ENCODE data around the gene RAB14.

RAB14 gene

DNA sequence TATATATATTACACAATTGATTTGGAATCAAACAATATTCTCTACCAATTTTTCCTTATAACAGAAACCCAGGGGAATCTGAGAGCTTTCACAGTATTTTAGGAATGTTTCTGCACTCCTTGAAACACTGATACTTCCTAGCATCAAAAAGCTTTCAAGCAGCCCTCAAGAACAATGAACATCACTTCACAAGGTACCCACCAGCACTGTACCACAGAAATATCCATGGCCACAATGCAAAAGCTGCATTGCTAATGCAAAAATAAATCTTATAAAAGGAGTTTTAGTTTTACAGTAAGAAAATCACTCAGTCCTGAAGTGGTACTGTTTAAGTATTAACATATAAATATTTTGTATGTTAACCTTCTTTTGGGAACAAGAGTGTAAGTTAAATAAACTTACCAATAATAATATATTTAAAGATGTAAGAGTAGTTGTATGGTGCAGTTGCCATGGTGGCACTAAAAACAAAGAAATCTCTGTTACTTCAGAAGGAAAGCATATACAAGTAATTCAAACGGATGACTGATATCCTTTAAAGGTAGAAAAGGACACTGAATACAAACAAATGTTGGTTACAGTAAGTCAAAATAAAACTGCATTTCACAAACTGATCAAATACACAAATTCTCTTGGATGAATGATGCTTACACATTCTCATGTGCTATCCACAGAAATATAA is 8.6 kb downstream of the RAB14 start:
- no peak overlapping the region for H3K4me3 ChIP-seq (ENCODE audit: low read length)
- H3K4me1 ChIP-seq (ENCODE audit: control insufficient read depth, insufficient read depth, low read length) = no peaks in the 10 kb centered on the region
- WGBS (ENCODE audit: insufficient coverage, insufficient read length) = no CpG with 5 or more reads among the region's 1 CpG
- no peaks in the 10 kb centered on the region for H3K36me3 ChIP-seq (ENCODE audit: control insufficient read depth, insufficient read depth, low read length)
- no peaks in the 10 kb centered on the region for H3K27me3 ChIP-seq (ENCODE audit: control insufficient read depth, insufficient read depth, low read length)
- H3K27ac ChIP-seq (ENCODE audit: low read length) = no peak overlapping the region
- DNase-seq (ENCODE audit: low read depth, low spot score) = no peak
- no peaks in the 10 kb centered on the region for H3K9me3 ChIP-seq (ENCODE audit: control insufficient read depth, insufficient read depth, low read length)

DNA sequence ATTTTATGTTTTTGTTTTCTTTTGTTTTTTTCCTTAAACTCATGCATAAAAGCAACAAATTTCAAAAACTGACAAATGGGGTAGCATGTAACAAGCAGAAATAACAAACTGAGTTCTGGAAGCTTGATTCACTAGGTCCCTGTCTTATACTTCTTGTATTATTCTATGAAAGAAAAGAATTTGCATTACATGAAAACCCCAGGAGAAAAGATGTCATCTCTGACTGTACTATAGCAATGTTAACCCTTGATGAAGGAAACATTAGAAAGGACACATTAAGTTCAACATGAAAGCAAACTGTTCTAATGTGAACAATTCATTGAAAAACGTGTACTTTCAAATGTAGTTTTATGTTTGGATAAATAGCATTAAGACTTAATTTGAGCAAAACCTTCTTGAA is 9.2 kb downstream of the RAB14 start:
- Histone ChIP-seq H3K9me3 (ENCODE audit: control insufficient read depth, insufficient read depth, low read length) (no peaks in the 10 kb centered on the region), H3K27me3 (ENCODE audit: control insufficient read depth, insufficient read depth, low read length) (no peaks in the 10 kb centered on the region), H3K27ac (ENCODE audit: low read length) (no peak overlapping the region), H3K36me3 (ENCODE audit: control insufficient read depth, insufficient read depth, low read length) (no peaks in the 10 kb centered on the region), H3K4me3 (ENCODE audit: low read length) (no peak overlapping the region), H3K4me1 (ENCODE audit: control insufficient read depth, insufficient read depth, low read length) (no peaks in the 10 kb centered on the region)
- no CpG with 5 or more reads among the region's 1 CpG for WGBS (ENCODE audit: insufficient coverage, insufficient read length)
- DNase-seq (ENCODE audit: low read depth, low spot score) = no peak

DNA sequence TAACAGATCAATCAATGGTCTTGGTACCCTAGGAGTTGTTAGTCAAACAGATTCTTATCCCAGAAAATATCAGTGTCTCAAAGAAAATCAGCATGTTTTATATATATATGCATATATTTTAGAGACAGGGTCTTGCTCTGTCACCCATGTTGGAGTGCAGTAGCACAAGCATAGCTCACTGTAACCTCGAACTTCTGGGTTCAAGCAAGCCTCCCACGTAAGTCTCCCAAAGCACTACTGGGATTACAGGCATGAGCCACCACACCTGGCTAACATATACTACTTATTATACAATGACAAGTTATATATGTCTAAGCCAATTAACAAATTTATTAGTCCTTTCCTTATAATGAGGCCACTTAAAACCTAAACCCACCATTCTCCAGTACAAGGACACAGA is 10.4 kb downstream of the RAB14 start:
- H3K27me3 ChIP-seq (ENCODE audit: control insufficient read depth, insufficient read depth, low read length) = no peaks in the 10 kb centered on the region
- WGBS (ENCODE audit: insufficient coverage, insufficient read length) = no CpG with 5 or more reads among the region's 2 CpGs
- no peaks in the 10 kb centered on the region for H3K36me3 ChIP-seq (ENCODE audit: control insufficient read depth, insufficient read depth, low read length)
- no peaks in the 10 kb centered on the region for H3K9me3 ChIP-seq (ENCODE audit: control insufficient read depth, insufficient read depth, low read length)
- no peak overlapping the region for H3K27ac ChIP-seq (ENCODE audit: low read length)
- H3K4me3 ChIP-seq (ENCODE audit: low read length) = no peak overlapping the region
- no peaks in the 10 kb centered on the region for H3K4me1 ChIP-seq (ENCODE audit: control insufficient read depth, insufficient read depth, low read length)
- no peak for DNase-seq (ENCODE audit: low read depth, low spot score)

GRCh38 chr9:121189660-121190059 is 12.0 kb downstream of the RAB14 start:
- no peak overlapping the region for H3K4me3 ChIP-seq (ENCODE audit: low read length)
- H3K9me3 ChIP-seq (ENCODE audit: control insufficient read depth, insufficient read depth, low read length) = no peaks in the 10 kb centered on the region
- no peak for DNase-seq (ENCODE audit: low read depth, low spot score)
- H3K4me1 ChIP-seq (ENCODE audit: control insufficient read depth, insufficient read depth, low read length) = no peaks in the 10 kb centered on the region
- WGBS (ENCODE audit: insufficient coverage, insufficient read length) = no CpG with 5 or more reads among the region's 3 CpGs
- H3K27ac ChIP-seq (ENCODE audit: low read length) = no peak overlapping the region
- no peaks in the 10 kb centered on the region for H3K27me3 ChIP-seq (ENCODE audit: control insufficient read depth, insufficient read depth, low read length)
- no peaks in the 10 kb centered on the region for H3K36me3 ChIP-seq (ENCODE audit: control insufficient read depth, insufficient read depth, low read length)

- H3K9me3 ChIP-seq (ENCODE audit: control insufficient read depth, insufficient read depth, low read length) = no peaks in the 10 kb centered on the region
- H3K27me3 ChIP-seq (ENCODE audit: control insufficient read depth, insufficient read depth, low read length) = no peaks in the 10 kb centered on the region
- H3K4me1 ChIP-seq (ENCODE audit: control insufficient read depth, insufficient read depth, low read length) = no peaks in the 10 kb centered on the region
- WGBS (ENCODE audit: insufficient coverage, insufficient read length) = 100% methylated on average over 1 of the region's 1 CpG
- no peaks in the 10 kb centered on the region for H3K36me3 ChIP-seq (ENCODE audit: control insufficient read depth, insufficient read depth, low read length)
- no peak overlapping the region for H3K4me3 ChIP-seq (ENCODE audit: low read length)
- no peak for DNase-seq (ENCODE audit: low read depth, low spot score)
- no peak overlapping the region for H3K27ac ChIP-seq (ENCODE audit: low read length)
Observed at GRCh38 chr9:121189006-121189405, 12.7 kb downstream of the RAB14 start.

DNA sequence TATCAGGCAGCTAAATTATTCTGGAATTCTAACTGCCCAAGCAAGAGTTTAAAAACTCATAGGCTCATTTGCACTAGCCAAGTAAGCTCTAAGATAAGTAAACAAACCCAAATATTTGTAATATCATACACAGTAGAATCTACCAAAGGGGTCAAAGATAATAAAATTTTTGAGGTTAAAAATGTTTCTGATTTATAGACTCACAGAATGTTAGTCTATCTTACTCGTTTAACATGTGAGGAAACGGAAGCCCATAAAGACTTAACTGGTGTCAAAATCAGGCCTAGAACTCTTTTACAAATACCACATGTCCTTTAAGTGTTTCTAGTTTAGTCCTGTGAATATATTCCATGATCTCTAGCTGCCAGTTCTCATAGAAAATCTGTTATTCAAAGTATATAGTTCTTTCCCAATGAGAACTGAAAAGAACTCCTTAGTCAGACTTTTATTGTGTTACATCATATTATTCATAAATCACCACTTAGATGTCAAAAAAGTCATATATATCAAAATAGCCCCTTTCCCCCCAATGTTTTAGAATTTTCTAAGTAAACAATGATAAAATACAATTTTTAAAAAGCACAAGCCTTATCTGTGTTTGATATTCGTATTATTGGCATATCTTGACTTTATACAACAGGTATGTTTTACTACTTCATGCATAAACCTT is 13.9 kb downstream of the RAB14 start:
- DNase-seq (ENCODE audit: low read depth, low spot score) = no peak
- H3K4me1 ChIP-seq (ENCODE audit: control insufficient read depth, insufficient read depth, low read length) = no peaks in the 10 kb centered on the region
- H3K27ac ChIP-seq (ENCODE audit: low read length) = no peak overlapping the region
- H3K27me3 ChIP-seq (ENCODE audit: control insufficient read depth, insufficient read depth, low read length) = no peaks in the 10 kb centered on the region
- no peaks in the 10 kb centered on the region for H3K9me3 ChIP-seq (ENCODE audit: control insufficient read depth, insufficient read depth, low read length)
- H3K36me3 ChIP-seq (ENCODE audit: control insufficient read depth, insufficient read depth, low read length) = no peaks in the 10 kb centered on the region
- no peak overlapping the region for H3K4me3 ChIP-seq (ENCODE audit: low read length)
- WGBS (ENCODE audit: insufficient coverage, insufficient read length) = no CpG with 5 or more reads among the region's 3 CpGs

DNA sequence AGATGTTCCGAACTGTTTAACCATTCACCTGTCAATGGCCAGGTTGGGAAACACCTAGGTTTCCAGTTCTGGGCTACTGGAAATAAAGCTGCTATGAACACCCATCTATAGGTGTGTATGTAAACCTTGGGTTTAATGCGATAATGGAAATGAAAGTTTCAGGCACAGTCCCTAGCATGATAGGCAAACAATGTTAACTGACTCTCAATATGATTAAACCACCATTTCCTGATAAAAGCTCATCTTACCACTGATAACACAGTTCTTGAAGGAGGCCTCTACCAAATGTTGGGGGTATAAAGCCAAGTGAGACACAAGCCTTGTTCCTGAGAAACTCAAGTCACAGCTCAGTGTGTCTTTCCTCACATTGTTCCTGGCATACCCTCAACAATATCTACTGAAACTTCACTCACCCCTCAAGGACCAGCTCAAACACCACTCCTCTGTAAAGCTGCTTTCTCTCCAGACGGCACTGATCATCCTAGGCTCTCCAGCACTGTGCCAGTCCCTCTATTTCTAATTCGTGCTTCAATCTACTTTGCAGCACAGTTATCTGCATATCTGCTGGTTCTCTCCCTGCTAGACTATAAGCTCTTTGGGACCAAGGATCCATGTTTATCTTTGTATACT is 15.8 kb downstream of the RAB14 start:
- Histone ChIP-seq H3K9me3 (ENCODE audit: control insufficient read depth, insufficient read depth, low read length) (no peaks in the 10 kb centered on the region), H3K4me3 (ENCODE audit: low read length) (no peak overlapping the region), H3K27me3 (ENCODE audit: control insufficient read depth, insufficient read depth, low read length) (no peaks in the 10 kb centered on the region), H3K27ac (ENCODE audit: low read length) (no peak overlapping the region), H3K36me3 (ENCODE audit: control insufficient read depth, insufficient read depth, low read length) (peaks cover 2% of the 10 kb centered on the region; the same call in 1 of the 2 replicates), H3K4me1 (ENCODE audit: control insufficient read depth, insufficient read depth, low read length) (no peaks in the 10 kb centered on the region)
- DNase-seq (ENCODE audit: low read depth, low spot score) = no peak
- WGBS (ENCODE audit: insufficient coverage, insufficient read length) = no CpG with 5 or more reads among the region's 4 CpGs

- Histone ChIP-seq H3K27me3 (ENCODE audit: control insufficient read depth, insufficient read depth, low read length) (no peaks in the 10 kb centered on the region), H3K27ac (ENCODE audit: low read length) (no peak overlapping the region), H3K4me1 (ENCODE audit: control insufficient read depth, insufficient read depth, low read length) (no peaks in the 10 kb centered on the region), H3K36me3 (ENCODE audit: control insufficient read depth, insufficient read depth, low read length) (peaks cover 2% of the 10 kb centered on the region; the same call in 1 of the 2 replicates), H3K9me3 (ENCODE audit: control insufficient read depth, insufficient read depth, low read length) (no peaks in the 10 kb centered on the region), H3K4me3 (ENCODE audit: low read length) (no peak overlapping the region)
- WGBS (ENCODE audit: insufficient coverage, insufficient read length) = no CpG with 5 or more reads among the region's 3 CpGs
- DNase-seq (ENCODE audit: low read depth, low spot score) = no peak
Observed at GRCh38 chr9:121185178-121185745, 16.4 kb downstream of the RAB14 start.

GRCh38 chr9:121184463-121184862 is 17.2 kb downstream of the RAB14 start:
- Histone ChIP-seq H3K36me3 (ENCODE audit: control insufficient read depth, insufficient read depth, low read length) (peaks cover 2% of the 10 kb centered on the region; the same call in 1 of the 2 replicates), H3K27me3 (ENCODE audit: control insufficient read depth, insufficient read depth, low read length) (no peaks in the 10 kb centered on the region), H3K4me3 (ENCODE audit: low read length) (no peak overlapping the region), H3K9me3 (ENCODE audit: control insufficient read depth, insufficient read depth, low read length) (no peaks in the 10 kb centered on the region), H3K4me1 (ENCODE audit: control insufficient read depth, insufficient read depth, low read length) (no peaks in the 10 kb centered on the region), H3K27ac (ENCODE audit: low read length) (no peak overlapping the region)
- DNase-seq (ENCODE audit: low read depth, low spot score) = no peak

DNA sequence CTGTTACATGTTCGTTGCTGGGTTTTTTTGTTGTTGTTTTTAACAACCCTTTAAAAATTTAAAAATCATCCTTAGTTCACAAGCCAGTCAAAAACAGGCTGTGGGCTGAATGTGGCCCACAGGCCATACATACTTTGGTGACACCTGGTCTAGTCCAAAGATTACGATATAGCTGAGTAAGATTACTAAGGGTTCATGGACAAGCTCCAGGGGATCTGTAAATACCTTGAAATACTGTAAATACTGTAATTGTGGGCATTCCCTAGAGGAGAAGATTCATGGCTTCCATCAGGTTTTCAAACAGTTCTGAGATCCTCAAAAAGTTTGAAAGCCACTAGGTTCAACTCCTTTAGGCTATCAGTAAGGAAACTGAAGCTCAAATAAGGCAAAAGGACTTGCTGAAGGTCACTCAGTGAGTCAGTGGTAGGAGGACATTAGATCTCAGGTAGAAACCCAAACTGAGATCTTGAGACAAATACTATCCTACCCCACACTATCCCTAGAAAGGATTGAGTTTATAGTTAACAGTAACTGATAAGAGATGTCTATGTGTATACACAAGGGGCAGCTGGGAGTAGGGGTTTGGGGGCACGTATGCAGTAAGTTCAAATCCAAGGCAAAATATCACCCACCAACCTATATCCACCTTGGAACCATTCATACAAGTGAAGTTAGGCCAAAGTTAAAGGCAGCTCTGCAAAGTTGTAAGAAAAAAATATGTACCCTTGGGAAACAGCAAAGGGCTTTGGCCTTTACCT is 17.8 kb downstream of the RAB14 start:
- no CpG with 5 or more reads among the region's 3 CpGs for WGBS (ENCODE audit: insufficient coverage, insufficient read length)
- Histone ChIP-seq H3K36me3 (ENCODE audit: control insufficient read depth, insufficient read depth, low read length) (peaks cover 2% of the 10 kb centered on the region; the same call in 1 of the 2 replicates), H3K4me3 (ENCODE audit: low read length) (no peak overlapping the region), H3K27ac (ENCODE audit: low read length) (no peak overlapping the region), H3K9me3 (ENCODE audit: control insufficient read depth, insufficient read depth, low read length) (no peaks in the 10 kb centered on the region), H3K27me3 (ENCODE audit: control insufficient read depth, insufficient read depth, low read length) (no peaks in the 10 kb centered on the region), H3K4me1 (ENCODE audit: control insufficient read depth, insufficient read depth, low read length) (no peaks in the 10 kb centered on the region)
- no peak for DNase-seq (ENCODE audit: low read depth, low spot score)
